Hematopoietic multipotent progenitor cell treated with erythropoietin and hydrocortisone succinate and interleukin-3 and kit ligand, for 17 days (in vitro differentiated cells): Measurements from ENCODE around the gene TLR9.
"Not testable (repeated sequence)": the region's sequence is repeated elsewhere in the genome, so short reads cannot be mapped to it uniquely, and the experiment has no call there.

Source experiments
- DNase-seq: peaks from one replicate; pipeline ENCODE4 v3.0.0-alpha.2; 2015; ENCODE audit warnings: low spot score

TLR9 gene

GRCh38 chr3:52194485-52195290 lies 30.8 kb downstream of the TLR9 start:
- no peak for DNase-seq

DNA sequence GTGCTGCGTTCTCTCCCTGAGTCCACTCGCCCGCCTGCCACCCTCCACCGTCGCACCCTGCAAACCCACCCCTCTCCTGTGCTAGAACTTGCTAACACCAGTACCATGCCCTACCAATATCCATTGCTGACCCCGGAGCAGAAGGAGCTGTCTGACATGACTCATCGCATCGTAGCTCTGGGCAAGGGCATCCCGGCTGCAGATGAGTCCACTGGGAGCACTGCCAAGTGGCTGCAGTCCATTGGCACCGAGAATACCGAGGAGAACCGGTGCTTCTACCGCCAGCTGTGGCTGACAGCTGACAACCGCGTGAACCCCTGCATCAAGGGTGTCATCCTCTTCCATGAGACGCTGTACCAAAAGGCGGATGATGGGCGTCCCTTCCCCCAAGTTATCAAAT lies 32.4 kb downstream of the TLR9 start:
- DNase-seq, result no peak

DNA sequence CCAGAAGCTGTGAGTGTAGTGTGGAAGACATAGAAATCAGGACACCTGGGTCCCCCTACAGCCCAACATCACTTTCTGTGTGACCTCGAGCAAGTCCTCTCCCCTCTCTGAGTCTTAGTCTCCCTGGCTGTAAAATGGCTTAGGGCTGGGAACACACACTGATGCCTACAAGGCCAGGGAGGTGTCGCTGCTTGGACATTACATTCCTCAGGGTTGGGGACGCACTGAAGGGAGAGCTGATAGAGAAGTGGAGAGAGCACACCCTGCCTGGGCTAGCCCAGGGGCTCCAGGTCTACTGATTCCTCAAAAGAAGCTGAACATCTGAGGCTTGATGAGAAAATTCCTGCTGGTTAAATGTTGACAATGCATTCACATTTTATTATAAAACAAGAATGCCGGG lies 33.8 kb downstream of the TLR9 start:
- DNase-seq, result no peak

DNA sequence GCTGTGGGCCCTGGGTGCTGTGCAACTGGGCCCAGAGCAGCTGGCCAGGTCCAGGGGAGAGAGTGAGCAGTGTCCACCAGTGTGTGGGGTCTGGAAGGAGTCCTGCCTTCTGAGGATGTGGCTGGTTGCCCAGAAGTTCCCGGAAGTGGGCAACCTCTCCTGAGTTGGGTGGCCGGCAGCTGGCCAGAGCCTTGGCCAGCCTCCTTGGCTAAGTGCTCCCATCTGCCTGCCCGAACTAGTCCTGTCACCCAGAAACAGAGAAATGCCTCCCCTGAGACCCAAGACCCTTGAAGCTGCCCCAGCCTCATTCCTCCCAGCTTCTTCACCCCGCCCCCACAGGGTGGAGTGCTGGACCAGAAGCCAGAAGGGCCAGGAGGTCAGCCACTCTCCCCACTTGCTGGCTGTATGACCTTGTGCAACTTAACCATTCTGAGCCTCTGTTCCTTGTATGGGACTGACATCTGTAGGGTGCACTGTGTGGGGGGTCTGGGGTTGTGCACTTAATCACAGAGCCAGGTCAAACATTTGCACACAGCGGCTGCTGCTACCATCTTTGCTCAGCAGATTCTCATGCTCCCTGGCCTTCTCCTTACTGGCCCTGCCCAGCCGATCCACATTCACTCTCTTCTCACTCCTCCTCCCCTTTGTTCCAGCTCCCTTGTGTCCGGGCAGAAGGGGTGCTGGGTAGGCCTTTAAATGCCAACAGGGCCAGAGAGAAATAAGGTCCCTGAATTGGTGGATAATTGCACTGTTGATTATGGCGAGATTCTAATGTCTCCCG lies 35.0 kb downstream of the TLR9 start:
- DNase-seq, result no peak

- DNase-seq, result no peak
These were observed 36.9 kb downstream of the TLR9 start for GRCh38 chr3:52188556-52188955.

DNA sequence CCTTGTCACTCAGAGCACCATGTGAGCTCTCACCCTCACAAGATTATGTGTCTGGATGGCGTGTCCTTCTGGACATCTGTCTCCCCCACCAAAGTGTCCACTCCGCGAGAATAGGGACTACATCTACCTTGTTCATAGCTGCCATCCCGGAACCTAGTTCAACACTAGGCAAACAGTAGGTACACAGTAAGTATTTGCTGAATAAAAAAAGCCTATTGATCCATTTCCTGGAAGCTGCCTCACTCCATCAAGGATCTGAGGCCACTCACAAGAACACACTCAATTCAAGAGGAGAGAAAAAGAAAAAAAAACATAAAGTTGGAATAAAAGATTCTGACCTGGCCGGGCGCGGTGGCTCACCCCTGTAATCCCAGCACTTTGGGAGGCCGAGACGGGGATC lies 38.7 kb downstream of the TLR9 start:
- DNase-seq, result no peak

DNA sequence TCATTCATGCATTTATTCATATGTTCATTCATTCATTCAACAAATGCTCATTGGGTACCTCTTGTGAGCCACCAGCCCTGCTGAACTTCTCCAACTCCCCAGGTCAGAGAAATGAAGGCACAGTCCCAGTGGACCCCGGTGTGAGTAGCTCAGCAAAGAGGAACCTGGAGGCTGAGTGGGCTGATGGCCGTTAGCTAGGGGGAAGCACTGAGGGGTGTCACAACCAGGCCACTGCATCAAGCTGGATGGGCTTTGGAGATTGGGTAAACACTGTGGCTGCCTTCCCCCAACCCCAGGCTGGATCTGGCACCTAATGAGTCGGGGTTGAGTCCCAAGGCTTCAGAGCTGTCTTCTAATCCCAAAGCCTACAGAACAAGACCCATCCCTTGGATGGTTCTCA lies 39.6 kb downstream of the TLR9 start:
- DNase-seq, result no peak

DNA sequence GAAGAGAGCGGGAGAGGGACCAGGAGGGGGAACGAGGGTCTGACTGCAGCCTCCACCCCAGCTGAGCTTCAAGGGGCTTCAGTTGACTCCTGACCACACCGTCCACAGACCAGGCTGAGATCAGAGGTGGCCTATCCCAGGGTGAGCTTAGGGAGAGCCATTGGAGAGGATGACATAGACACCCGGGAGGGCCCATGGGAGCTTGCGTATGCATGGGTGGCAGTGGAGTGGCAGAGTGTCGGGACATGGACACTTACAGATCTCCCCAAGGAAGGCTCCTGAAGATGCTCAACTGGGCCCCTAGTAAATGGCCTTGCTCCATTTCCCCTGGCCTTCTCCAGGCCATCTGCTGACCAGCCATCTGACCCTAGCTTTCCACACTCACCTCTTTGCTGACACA lies 40.1 kb downstream of the TLR9 start:
- DNase-seq, result no peak

DNA sequence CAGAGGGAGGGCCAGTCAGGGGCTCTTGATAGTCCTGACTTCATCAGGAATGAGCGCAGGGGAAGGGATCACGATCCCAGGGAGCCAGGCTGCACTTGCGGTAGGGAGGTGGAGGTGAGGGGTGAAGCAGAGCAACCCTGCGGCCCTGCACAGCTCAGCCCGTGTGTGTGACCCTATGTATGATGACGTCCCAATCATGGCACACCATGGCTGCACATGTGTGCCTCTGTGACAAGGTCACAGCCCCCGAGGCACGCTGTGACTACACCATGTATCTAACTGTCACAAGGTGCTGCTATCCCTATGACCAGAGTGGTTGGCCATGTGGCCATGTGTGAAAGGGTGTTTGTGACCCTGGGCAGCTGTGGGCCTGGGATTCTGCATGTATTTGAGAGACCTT lies 40.8 kb downstream of the TLR9 start:
- no peak for DNase-seq

- no peak for DNase-seq
These were observed 41.5 kb downstream of the TLR9 start for GRCh38 chr3:52183786-52184445.

DNA sequence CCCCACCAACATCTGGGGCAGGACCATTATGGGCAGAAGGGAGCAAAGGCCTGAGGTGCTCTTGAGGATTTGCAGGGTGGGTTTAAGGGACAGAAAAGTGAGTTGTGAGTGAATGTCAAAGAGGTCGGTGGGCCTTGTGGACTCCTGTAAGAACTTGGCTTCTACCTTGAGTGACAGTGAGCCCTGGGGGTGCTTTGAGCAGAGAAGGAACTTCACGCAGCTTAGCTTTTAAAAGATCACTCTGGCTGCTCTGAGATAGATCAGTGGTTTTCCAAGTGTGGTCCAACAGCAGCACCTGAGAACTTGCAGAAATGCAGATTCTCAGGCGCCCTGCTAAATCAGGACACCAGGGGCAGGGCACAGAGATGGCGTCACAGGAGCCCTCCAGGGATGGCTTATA lies 42.8 kb downstream of the TLR9 start:
- DNase-seq, result no peak

DNA sequence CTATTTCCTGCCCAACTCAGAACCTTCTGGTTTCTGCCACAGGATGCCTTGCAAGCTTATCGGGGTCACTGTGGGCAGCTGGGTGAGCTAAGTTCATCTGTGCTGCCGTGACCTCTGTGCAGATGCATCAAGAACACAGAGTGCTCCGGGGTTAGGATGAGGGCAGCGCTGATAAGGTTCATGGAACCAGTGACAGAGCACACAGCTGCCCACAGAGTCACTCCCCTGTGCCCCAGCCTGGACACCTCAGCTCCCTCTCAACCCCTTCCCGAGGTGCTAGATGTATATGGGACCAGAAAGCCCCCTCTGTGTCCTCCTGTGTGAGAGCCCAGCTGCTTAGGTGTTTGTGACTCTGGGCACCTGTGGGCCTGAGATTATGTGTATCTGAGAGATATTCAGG lies 43.2 kb downstream of the TLR9 start:
- DNase-seq, result no peak

- DNase-seq, result no peak
These were observed 43.9 kb downstream of the TLR9 start for GRCh38 chr3:52181543-52181942.

GRCh38 chr3:52178537-52178936 lies 46.9 kb downstream of the TLR9 start:
- no peak for DNase-seq

- not testable (repeated sequence) for DNase-seq
These were observed 47.3 kb downstream of the TLR9 start for GRCh38 chr3:52178126-52178525.

DNA sequence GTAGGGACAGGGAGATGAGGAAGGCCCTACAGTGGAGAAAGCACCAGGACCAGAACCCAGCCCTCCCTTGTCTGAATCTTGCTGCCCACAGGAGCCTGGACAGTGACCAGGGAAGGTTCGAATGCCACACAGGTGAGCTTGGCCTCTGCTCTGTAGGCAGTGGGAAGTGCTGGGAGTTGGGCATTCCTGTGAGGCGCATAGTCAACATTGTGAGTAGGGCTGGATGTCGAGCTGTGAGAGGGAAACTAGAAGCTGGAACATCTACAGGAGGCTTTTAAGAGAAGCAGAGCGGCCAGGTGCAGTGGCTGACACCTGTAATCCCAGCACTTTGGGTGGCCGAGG lies 47.8 kb downstream of the TLR9 start:
- DNase-seq, result no peak

- DNase-seq, result no peak
These were observed 48.3 kb downstream of the TLR9 start for GRCh38 chr3:52176951-52177700.

DNA sequence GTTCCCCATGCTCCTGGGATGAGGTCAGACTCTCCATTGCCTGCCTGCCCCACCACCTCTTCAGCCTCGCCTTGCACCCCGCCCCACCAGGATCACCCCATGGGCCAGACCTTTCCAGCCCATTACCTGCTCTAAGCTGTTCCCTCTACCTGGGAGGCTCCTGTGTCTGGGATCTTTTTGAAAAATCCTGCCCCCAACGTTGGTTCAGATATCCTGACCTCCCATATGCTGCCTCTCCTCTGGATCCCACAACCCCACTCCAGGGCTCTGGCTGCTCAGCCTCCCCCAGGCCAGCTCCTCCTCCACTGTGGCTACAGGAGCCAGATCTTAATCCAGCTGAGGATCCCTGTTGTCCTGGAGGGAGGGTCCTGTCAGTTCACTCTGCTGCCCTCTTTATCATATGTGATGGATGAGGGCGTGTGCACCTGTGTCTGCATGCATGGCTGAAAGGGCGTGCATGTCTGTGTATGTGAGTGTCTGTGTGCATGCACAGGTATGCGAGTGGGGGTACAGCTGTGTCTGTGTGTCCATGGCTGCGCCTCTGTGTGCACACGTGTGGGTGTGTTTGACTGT lies 49.2 kb downstream of the TLR9 start:
- DNase-seq, result no peak

DNA sequence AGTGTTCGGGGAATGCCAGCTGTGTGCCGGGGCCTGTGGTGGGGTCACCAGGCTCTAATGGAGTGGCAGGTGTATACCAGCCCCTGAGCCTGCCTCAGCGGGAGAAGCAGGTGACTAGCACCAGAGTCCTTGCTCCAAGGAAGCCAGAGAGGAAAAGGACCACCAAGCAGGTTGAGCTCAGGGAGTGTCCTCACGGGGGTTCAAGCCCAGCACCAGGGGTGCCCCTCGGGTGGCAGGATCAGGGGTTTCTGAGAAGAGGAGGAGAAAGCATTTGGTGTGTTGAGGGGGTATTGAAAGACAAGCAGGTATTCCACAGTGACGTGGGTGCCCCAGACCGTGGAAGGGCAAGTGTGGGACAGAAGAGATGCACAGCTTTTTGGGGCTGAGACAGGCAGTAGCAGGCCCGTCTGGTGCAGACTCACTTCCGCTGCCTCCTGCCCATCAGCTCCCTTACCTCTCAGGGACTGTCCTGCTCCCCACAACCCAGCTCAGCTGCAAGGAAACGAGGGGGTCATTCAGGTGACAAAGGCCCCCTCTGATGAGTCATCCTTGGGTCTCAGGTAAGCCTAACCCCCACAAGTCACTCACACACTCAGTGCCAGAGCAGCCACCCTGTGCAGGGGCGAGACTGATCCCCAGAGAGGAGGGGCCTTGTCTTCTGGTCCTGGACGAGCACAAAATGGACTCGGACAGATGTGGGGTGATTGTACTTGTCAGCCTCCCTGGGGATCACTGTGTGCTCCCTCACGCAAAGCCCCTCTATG lies 49.8 kb downstream of the TLR9 start:
- no peak for DNase-seq

- DNase-seq, result peak; percentile 56
These were observed 50.5 kb downstream of the TLR9 start for GRCh38 chr3:52174896-52175295.

GRCh38 chr3:52173101-52173500 lies 52.3 kb downstream of the TLR9 start:
- no peak for DNase-seq
